Testis (tissue), 3 donors: ENCODE results near the gene ACSL1. TPM values are rescaled to one million over a fixed set of nuclear protein-coding genes. Genes with fewer than 3 reads are reported as not detected.

Source experiments
- DNase-seq: peaks from one replicate; pipeline ENCODE4 v3.0.0-alpha.2; 2019
- H3K27ac ChIP-seq, 2 donors: fragments of 200-600 bp; sonication (generic); one replicate each; pipeline ENCODE4 v1.5.1; 2019
- H3K27me3 ChIP-seq: fragments of 200-600 bp; sonication (generic); one replicate; pipeline ENCODE4 v1.5.1; 2019
- H3K36me3 ChIP-seq: fragments of 200-600 bp; sonication (generic); one replicate; pipeline ENCODE4 v1.5.1; 2017; ENCODE audit warnings: low read depth; ENCODE audit errors: missing control alignments
- H3K4me1 ChIP-seq: fragments of 200-600 bp; sonication (generic); one replicate; pipeline ENCODE4 v1.5.1; 2019
- H3K4me3 ChIP-seq, 2 donors: fragments of 200-600 bp; sonication (generic); one replicate each; pipeline ENCODE4 v1.5.1; 2017 to 2019
- H3K9me3 ChIP-seq: fragments of 200-600 bp; sonication (generic); one replicate; pipeline ENCODE4 v1.5.1; 2017
- POLR2A ChIP-seq: fragments of 450-650 bp; IDR thresholded peaks from one replicate; pipeline ENCODE4 v1.6.1; 2017; ENCODE audit warnings: antibody characterized with exemption, mild to moderate bottlenecking, moderate library complexity
- WGBS, 2 donors: methylation state at CpG; one replicate each; pipeline ENCODE4 v1.1.5; 2018; 5-methylcytosine and 5-hydroxymethylcytosine counted together
- intact Hi-C: fragments of 100-400 bp; cut with DNase I; formaldehyde crosslinking; loops from one replicate; pipeline ENCODE4 v1.15.1; 2023; ENCODE audit warnings: low total_unique reads
- polyA plus RNA-seq: library from polyadenylated mRNA; stranded (reverse); fragments of 350-450 nt; fragmentation: Illumina TruSeq; extraction: RNeasy Lipid Tissue Mini Kit (QIAGEN cat#74804); gene quantifications from one replicate; pipeline ENCODE4 v1.2.3, GENCODE V29; 2014; ENCODE audit warnings: low read depth, low replicate concordance; ENCODE audit not compliant: insufficient read depth
- total RNA-seq, 2 donors: library from RNA; depleted of rRNA; stranded (reverse); fragments of >200 nt; gene quantifications; one replicate each; pipeline ENCODE4 v1.2.3, GENCODE V29; 2016
- TF ChIP-seq, protein P1 (sequence below), 3 experiments: fragments of 450-650 bp in 2 of 3; fragments of 200-600 bp in 1 of 3; sonication (generic) in 1 of 3; IDR thresholded peaks; one replicate each; pipeline ENCODE4 v1.5.1; 2016 to 2019; ENCODE audit warnings: antibody characterized with exemption in 3 of 3, mild to moderate bottlenecking in 2 of 3, moderate library complexity in 1 of 3

The ACSL1 gene
- total and polyA plus RNA-seq, 3 donors from 2014 or later, result 31.6 to 81.8 (median 59.8) TPM

DNA sequence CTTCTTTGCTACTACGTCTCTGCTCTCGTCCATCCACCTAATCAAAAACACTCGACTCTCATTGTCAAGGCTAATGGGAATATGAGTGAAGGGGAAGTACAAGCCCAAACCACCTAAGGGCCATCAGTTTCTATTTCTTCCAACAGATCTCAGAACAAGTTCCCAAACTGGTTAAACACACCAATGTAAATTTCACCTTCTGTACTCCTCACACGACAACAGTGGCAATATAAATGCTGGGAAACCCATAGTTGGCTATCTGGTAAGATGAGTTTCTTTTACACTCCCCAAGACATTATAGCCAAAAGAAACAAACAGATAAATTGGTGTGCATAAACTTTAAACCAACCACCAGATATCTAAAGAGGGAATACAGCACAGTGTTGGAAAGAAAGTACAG, 21.9 kb downstream of the ACSL1 start:
- DNase-seq, result no peak
- Histone ChIP-seq H3K27me3 (no peaks in the 10 kb centered on the region), H3K4me1 (peaks cover 12% of the 10 kb centered on the region), H3K27ac (no peak overlapping the region), H3K36me3 (no peaks in the 10 kb centered on the region), H3K9me3 (no peaks in the 10 kb centered on the region), H3K4me3 (no peak overlapping the region)
- intact Hi-C loops, result no loop called here
- TF ChIP-seq, protein P1, sequence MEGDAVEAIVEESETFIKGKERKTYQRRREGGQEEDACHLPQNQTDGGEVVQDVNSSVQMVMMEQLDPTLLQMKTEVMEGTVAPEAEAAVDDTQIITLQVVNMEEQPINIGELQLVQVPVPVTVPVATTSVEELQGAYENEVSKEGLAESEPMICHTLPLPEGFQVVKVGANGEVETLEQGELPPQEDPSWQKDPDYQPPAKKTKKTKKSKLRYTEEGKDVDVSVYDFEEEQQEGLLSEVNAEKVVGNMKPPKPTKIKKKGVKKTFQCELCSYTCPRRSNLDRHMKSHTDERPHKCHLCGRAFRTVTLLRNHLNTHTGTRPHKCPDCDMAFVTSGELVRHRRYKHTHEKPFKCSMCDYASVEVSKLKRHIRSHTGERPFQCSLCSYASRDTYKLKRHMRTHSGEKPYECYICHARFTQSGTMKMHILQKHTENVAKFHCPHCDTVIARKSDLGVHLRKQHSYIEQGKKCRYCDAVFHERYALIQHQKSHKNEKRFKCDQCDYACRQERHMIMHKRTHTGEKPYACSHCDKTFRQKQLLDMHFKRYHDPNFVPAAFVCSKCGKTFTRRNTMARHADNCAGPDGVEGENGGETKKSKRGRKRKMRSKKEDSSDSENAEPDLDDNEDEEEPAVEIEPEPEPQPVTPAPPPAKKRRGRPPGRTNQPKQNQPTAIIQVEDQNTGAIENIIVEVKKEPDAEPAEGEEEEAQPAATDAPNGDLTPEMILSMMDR (IDR thresholded peaks at IDR 0.05), result no peak
- no peak for TF ChIP-seq POLR2A
- 87 to 97% methylated on average over 4 of the region's 4 CpGs for WGBS, 2 donors

DNA sequence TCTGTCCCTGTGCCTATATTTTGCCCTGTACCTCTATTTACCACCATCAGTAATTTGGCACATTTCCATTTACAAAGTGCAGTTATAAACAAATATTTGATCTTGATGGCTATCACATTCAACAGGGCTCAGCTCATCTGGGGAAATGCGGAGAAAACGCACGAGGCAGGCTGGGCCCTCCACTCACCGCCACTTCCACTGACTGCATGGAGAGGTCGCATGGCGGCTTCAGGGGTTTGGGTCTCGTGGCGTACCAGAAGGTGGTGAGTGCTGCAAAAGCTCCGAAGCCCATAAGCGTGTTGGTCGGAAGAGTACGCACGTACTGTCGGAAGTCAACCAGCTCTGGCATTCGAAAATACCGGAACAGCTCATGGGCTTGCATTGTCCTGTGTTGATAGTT, 22.6 kb downstream of the ACSL1 start:
- Histone ChIP-seq H3K27ac (no peak overlapping the region), H3K9me3 (no peaks in the 10 kb centered on the region), H3K27me3 (no peaks in the 10 kb centered on the region), H3K36me3 (no peaks in the 10 kb centered on the region), H3K4me1 (peaks cover 7% of the 10 kb centered on the region), H3K4me3 (no peak overlapping the region)
- no peak for DNase-seq
- intact Hi-C loops, result no loop called here
- TF ChIP-seq, protein P1 (IDR thresholded peaks at IDR 0.05), result no peak
- no peak for TF ChIP-seq POLR2A
- WGBS, 2 donors, result 96 to 97% methylated on average over 16 of the region's 16 CpGs

DNA sequence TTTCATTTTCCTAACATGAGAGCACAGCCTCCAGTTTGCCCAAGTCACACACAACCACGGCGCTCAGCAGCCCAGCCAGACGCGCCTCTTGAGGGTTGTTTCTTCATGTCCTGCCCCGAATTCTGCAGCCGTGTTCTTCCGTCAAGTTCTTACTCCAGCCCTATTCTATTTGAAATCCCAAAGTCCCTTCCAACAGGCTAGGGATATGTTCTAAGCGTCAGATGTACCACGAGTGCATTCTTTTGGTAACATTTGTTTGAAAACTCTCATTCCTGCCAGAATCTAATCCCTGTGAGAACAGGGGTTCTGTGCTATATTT, 23.1 kb downstream of the ACSL1 start:
- H3K27me3 ChIP-seq, result no peaks in the 10 kb centered on the region
- H3K9me3 ChIP-seq, result no peaks in the 10 kb centered on the region
- no peak for DNase-seq
- TF ChIP-seq POLR2A, result no peak
- TF ChIP-seq, protein P1 (IDR thresholded peaks at IDR 0.05), result no peak
- WGBS, 2 donors, result 83 to 87% methylated on average over 9 of the region's 9 CpGs
- H3K4me3 ChIP-seq, result no peak overlapping the region
- no peak overlapping the region for H3K27ac ChIP-seq
- no peaks in the 10 kb centered on the region for H3K36me3 ChIP-seq
- H3K4me1 ChIP-seq, result peaks cover 7% of the 10 kb centered on the region
- intact Hi-C loops, result no loop called here

- no peaks in the 10 kb centered on the region for H3K27me3 ChIP-seq
- peaks cover 7% of the 10 kb centered on the region for H3K4me1 ChIP-seq
- no peaks in the 10 kb centered on the region for H3K9me3 ChIP-seq
- no peak for DNase-seq
- intact Hi-C loops, result no loop called here
- TF ChIP-seq, protein P1 (IDR thresholded peaks at IDR 0.05), result no peak
- no peak for TF ChIP-seq POLR2A
- no peak overlapping the region for H3K27ac ChIP-seq
- 66 to 75% methylated on average over 10 of the region's 10 CpGs for WGBS, 2 donors
- no peak overlapping the region for H3K4me3 ChIP-seq
- H3K36me3 ChIP-seq, result no peaks in the 10 kb centered on the region
Measured at GRCh38 chr4:184801781-184802696, 23.7 kb downstream of the ACSL1 start.

DNA sequence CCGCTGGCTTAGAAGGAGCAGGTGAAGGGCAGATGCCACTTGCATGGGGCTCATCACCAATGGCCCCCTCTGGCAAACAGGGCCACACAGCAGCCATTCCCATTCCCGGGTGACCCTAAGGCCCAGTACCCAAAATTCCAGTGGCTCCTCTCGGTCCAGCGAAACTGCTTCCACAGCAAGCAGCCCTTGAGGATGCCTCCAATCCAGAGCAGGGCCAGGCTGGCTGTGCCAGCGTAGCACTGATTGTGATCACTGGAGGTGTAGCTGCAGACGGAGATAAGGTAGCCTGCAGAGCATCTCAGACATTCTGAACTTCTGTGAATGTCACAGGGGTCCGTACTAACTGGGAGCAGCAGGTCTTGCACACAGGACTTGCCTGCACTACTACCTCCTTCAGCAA, 27.3 kb downstream of the ACSL1 start:
- no peak overlapping the region for H3K4me3 ChIP-seq
- H3K27me3 ChIP-seq, result no peaks in the 10 kb centered on the region
- 94 to 99% methylated on average over 7 of the region's 7 CpGs for WGBS, 2 donors
- intact Hi-C loops, result no loop called here
- no peaks in the 10 kb centered on the region for H3K36me3 ChIP-seq
- TF ChIP-seq POLR2A, result no peak
- TF ChIP-seq, protein P1 (IDR thresholded peaks at IDR 0.05), result no peak
- no peak overlapping the region for H3K27ac ChIP-seq
- no peaks in the 10 kb centered on the region for H3K4me1 ChIP-seq
- H3K9me3 ChIP-seq, result no peaks in the 10 kb centered on the region
- DNase-seq, result no peak
